HepG2 (cell line): ENCODE results near the gene MCC. TPM values are rescaled to one million over a fixed set of nuclear protein-coding genes. Genes with fewer than 3 reads are reported as not detected.

Experiments
- ATAC-seq: fragments of 200-7000 bp; cut with Tn5 transposase; 3 replicates; pipeline ENCODE4 v1.9.1; 2020; ENCODE audit warnings: mild to moderate bottlenecking, moderate library complexity
- BruUV-seq: library from RNA; stranded (reverse); fragments of 400-500 nt; replicated peaks from 2 replicates; lab custom pipeline; 2021; lab: Mats Ljungman, UMichigan
- CTCF ChIA-PET: fragments of 300-600 bp; formaldehyde crosslinking; extraction: SDS; loops from one replicate; lab custom pipeline; 2021; ENCODE audit warnings: low total read pairs, inconsistent platforms, low intra/inter-chr PET ratio; lab: Yijun Ruan, JAX
- POLR2A ChIA-PET: fragments of 350-600 bp; sonication (Branson Sonifier 250); formaldehyde crosslinking; loops from one replicate; lab custom pipeline; 2020; ENCODE audit warnings: antibody characterized with exemption, inconsistent platforms; lab: Yijun Ruan, JAX
- DNase-seq: peaks from one replicate; pipeline ENCODE4 v3.0.0-alpha.2; 2015; ENCODE audit warnings: low spot score
- FAIRE-seq: peaks from 3 replicates; lab custom pipeline; 2011; peaks lifted over from hg19 to GRCh38; lab: Jason Lieb, UNC
- H2AFZ ChIP-seq: one replicate; pipeline ENCODE4 v1.6.1; 2011; ENCODE audit warnings: low read length, inconsistent platforms
- H3K27ac ChIP-seq: fragments of 300-600 bp; 3 replicates; pipeline ENCODE4 v1.8.0; 2011; ENCODE audit warnings: mixed run types, mild to moderate bottlenecking, mixed read lengths, low read length, inconsistent platforms; ENCODE audit not compliant: insufficient read depth; ENCODE audit errors: extremely low read length
- H3K27me3 ChIP-seq, 2 experiments: fragments of 200-600 bp in 1 of 2; 2 replicates in 1 of 2; 3 replicates in 1 of 2; pipeline versions ENCODE4 v1.6.0 to v1.8.0; 2011; ENCODE audit warnings: low read length in 2 of 2, mild to moderate bottlenecking in 2 of 2, moderate library complexity in 2 of 2, inconsistent platforms in 1 of 2; ENCODE audit not compliant: insufficient read depth in 2 of 2, control insufficient read depth in 1 of 2
- H3K36me3 ChIP-seq, 2 experiments: fragments of 200-600 bp in 1 of 2; replicated peaks in 1 of 2; 2 replicates in 1 of 2; 3 replicates in 1 of 2; pipeline versions ENCODE4 v1.5.1 to v1.8.0; 2011; ENCODE audit warnings: low read length in 2 of 2, inconsistent platforms in 1 of 2; ENCODE audit not compliant: insufficient read depth in 2 of 2, control insufficient read depth in 1 of 2
- H3K4me1 ChIP-seq: 2 replicates; pipeline ENCODE4 v1.5.1; 2012; ENCODE audit warnings: low read length, inconsistent platforms; ENCODE audit not compliant: insufficient read depth
- H3K4me2 ChIP-seq: 2 replicates; pipeline ENCODE4 v1.6.0; 2011; ENCODE audit warnings: low read depth, low read length, inconsistent platforms
- H3K4me3 ChIP-seq, 3 experiments: fragments of 200-600 bp in 1 of 3; sonication (generic), shearing (Covaris generic) in 1 of 3; replicated peaks in 1 of 3; 2 replicates each; pipeline ENCODE4 v1.5.1; 2011 to 2016; ENCODE audit warnings: low read length in 3 of 3, inconsistent platforms in 2 of 3, low read depth in 2 of 3, mild to moderate bottlenecking in 2 of 3, control low read depth in 1 of 3, mixed read lengths in 1 of 3; ENCODE audit not compliant: insufficient read depth in 1 of 3
- H3K79me2 ChIP-seq: one replicate; pipeline ENCODE4 v1.6.1; 2011; ENCODE audit warnings: low read length, inconsistent platforms; ENCODE audit not compliant: insufficient read depth
- H3K9ac ChIP-seq: 2 replicates; pipeline ENCODE4 v1.6.0; 2011; ENCODE audit warnings: mild to moderate bottlenecking, low read depth, low read length, inconsistent platforms; ENCODE audit not compliant: insufficient read depth
- H3K9me3 ChIP-seq: 2 replicates; pipeline ENCODE4 v1.5.1; 2012; ENCODE audit warnings: mild to moderate bottlenecking, low read length
- H4K20me1 ChIP-seq: 2 replicates; pipeline ENCODE4 v1.6.0; 2011; ENCODE audit warnings: inconsistent platforms, mild to moderate bottlenecking, low read length, moderate library complexity; ENCODE audit not compliant: insufficient read depth
- ASH2L ChIP-seq: fragments of 300-600, 200-600 bp; sonication (generic); IDR thresholded peaks from 2 replicates; pipeline ENCODE4 v1.7.0; 2017; ENCODE audit warnings: low read depth, mild to moderate bottlenecking, moderate library complexity, mixed read lengths, low read length; ENCODE audit not compliant: insufficient read length
- MBNL3 ChIP-seq: fragments of 250-450 bp; sonication (Bioruptor Pico); conservative IDR thresholded peaks from 2 replicates; pipeline ENCODE4 v1.8.0; 2022; ENCODE audit warnings: mild to moderate bottlenecking, inconsistent platforms
- MEF2D ChIP-seq: sonication (generic); formaldehyde crosslinking; IDR thresholded peaks from 2 replicates; pipeline ENCODE4 v1.5.1; 2020; ENCODE audit warnings: mild to moderate bottlenecking, missing genetic modification reagents
- NONO ChIP-seq, 2 experiments: fragments of 450-650 bp in 1 of 2; sonication (generic) in 1 of 2; formaldehyde crosslinking in 1 of 2; IDR thresholded peaks in 1 of 2; conservative IDR thresholded peaks in 1 of 2; 2 replicates each; pipeline versions ENCODE4 v1.6.1 to v1.8.0; 2017 to 2022; ENCODE audit warnings: mild to moderate bottlenecking in 1 of 2, missing genetic modification reagents in 1 of 2, moderate library complexity in 1 of 2
- TIGD3 ChIP-seq: sonication (generic); formaldehyde crosslinking; IDR thresholded peaks from 2 replicates; pipeline ENCODE4 v1.5.1; 2020; ENCODE audit warnings: mild to moderate bottlenecking, missing genetic modification reagents, borderline replicate concordance
- WIZ ChIP-seq: sonication (generic); formaldehyde crosslinking; IDR thresholded peaks from 2 replicates; pipeline ENCODE4 v1.5.1; 2020; ENCODE audit warnings: mild to moderate bottlenecking, missing genetic modification reagents
- ZNF253 ChIP-seq: sonication (generic); formaldehyde crosslinking; IDR thresholded peaks from 2 replicates; pipeline ENCODE4 v1.8.0; 2022; ENCODE audit warnings: mild to moderate bottlenecking, missing genetic modification reagents, borderline replicate concordance
- ZNF441 ChIP-seq: sonication (generic); formaldehyde crosslinking; IDR thresholded peaks from 2 replicates; pipeline ENCODE4 v1.7.0; 2021; ENCODE audit warnings: missing genetic modification reagents, borderline replicate concordance
- ZNF567 ChIP-seq: sonication (generic); formaldehyde crosslinking; IDR thresholded peaks from 2 replicates; pipeline ENCODE4 v1.8.1; 2023; ENCODE audit warnings: mild to moderate bottlenecking, missing genetic modification reagents, borderline replicate concordance
- WGBS: methylation state at CpG from one replicate; pipeline ENCODE4 v1.1.6; 2017; ENCODE audit warnings: low lambda C conversion rate; 5-methylcytosine and 5-hydroxymethylcytosine counted together
- in situ Hi-C: cut with HindIII; loops from 2 replicates; pipeline ENCODE4 v1.10.0; 2017; ENCODE audit warnings: low pct_unique_long_range_greater_than_20kb; ENCODE audit not compliant: extremely low pct_ligation_motif_present
- intact Hi-C: fragments of 100-400 bp; cut with micrococcal nuclease; formaldehyde crosslinking; loops from one replicate; pipeline ENCODE4 v1.10.0; 2022; ENCODE audit not compliant: unreplicated experiment
- polyA plus RNA-seq, 8 experiments: library from polyadenylated mRNA; depleted of rRNA in 3 of 8; stranded (reverse) in 7 of 8; unstranded in 1 of 8; fragments of >200 nt; fragmentation: Illumina TruSeq in 4 of 8; extraction: Trizol in 4 of 8; gene quantifications; 2 replicates each; pipeline versions ENCODE4 v1.2.1 to v1.2.3, GENCODE V29; 2011 to 2016; ENCODE audit warnings: low read depth in 4 of 8, missing spikeins in 1 of 8, mixed read lengths in 1 of 8; ENCODE audit not compliant: insufficient read depth in 1 of 8
- total RNA-seq, 5 experiments: library from RNA; depleted of rRNA; stranded (reverse); fragments of >200 nt; fragmentation: Illumina TruSeq; extraction: Trizol; gene quantifications; 2 replicates each; pipeline ENCODE4 v1.2.3, GENCODE V29; 2016; ENCODE audit warnings: low read depth in 1 of 5
- TF ChIP-seq, protein P1 (sequence below): sonication (generic); formaldehyde crosslinking; IDR thresholded peaks from 2 replicates; pipeline ENCODE4 v1.4.0; 2020; ENCODE audit warnings: mild to moderate bottlenecking, missing genetic modification reagents
- TF ChIP-seq, protein P2 (sequence below): sonication (generic); formaldehyde crosslinking; IDR thresholded peaks from 2 replicates; pipeline ENCODE4 v1.5.0; 2020; ENCODE audit warnings: mild to moderate bottlenecking, missing genetic modification reagents, borderline replicate concordance

Gene MCC
- total and polyA plus RNA-seq, 2 of the 13 experiments (the other 11 are each of a cell fraction or from before 2014, with no cell fraction given) = 0.55 to 2.4 TPM

DNA sequence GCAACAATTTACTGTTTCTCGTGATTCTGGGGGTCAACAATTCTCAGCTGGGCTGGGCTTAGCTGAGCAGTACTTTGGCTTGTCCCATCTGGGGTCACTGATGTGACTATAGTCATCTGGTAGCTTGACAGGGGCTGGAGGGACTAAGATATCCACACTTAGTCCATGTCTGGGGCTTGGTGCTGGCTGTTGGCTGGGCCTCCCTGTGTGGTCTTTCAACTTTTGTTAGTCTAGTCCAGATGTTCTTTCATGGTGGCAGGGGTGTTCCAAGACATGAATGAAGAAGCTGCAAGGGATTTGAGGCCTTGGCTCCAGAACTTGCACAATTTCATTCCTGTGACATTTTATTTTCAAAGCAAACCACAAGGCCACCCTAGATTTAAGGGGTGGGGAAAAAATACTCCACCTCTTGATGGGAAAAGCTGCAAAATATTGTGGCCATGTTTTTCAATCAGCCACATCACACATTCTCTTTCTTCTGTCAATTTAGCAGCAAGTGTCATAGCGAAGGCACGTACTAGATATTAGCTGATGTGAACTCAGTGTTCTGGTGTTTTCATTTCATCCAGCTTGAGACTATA is 112.7 kb downstream of the MCC start:
- no peaks in the 10 kb centered on the region for H3K79me2 ChIP-seq
- no TSS peak for BruUV-seq
- POLR2A ChIA-PET = no interaction called here
- no peak overlapping the region for H3K9ac ChIP-seq
- ATAC-seq (no peak), FAIRE-seq (no peak), DNase-seq (no peak)
- CTCF ChIA-PET = no interaction called here
- intact Hi-C loops = no loop called here
- no peak overlapping the region for H3K4me2 ChIP-seq
- no peak for TF ChIP-seq ZNF441 (CRISPR knock-in tag)
- TF ChIP-seq NONO (IDR thresholded peaks at IDR 0.05) = no peak
- no peak for TF ChIP-seq NONO (CRISPR knock-in tag; conservative IDR thresholded peaks at IDR 0.05)
- TF ChIP-seq, protein P1, sequence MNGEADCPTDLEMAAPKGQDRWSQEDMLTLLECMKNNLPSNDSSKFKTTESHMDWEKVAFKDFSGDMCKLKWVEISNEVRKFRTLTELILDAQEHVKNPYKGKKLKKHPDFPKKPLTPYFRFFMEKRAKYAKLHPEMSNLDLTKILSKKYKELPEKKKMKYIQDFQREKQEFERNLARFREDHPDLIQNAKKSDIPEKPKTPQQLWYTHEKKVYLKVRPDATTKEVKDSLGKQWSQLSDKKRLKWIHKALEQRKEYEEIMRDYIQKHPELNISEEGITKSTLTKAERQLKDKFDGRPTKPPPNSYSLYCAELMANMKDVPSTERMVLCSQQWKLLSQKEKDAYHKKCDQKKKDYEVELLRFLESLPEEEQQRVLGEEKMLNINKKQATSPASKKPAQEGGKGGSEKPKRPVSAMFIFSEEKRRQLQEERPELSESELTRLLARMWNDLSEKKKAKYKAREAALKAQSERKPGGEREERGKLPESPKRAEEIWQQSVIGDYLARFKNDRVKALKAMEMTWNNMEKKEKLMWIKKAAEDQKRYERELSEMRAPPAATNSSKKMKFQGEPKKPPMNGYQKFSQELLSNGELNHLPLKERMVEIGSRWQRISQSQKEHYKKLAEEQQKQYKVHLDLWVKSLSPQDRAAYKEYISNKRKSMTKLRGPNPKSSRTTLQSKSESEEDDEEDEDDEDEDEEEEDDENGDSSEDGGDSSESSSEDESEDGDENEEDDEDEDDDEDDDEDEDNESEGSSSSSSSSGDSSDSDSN (CRISPR knock-in tag) = no peak
- no peak for TF ChIP-seq MEF2D (CRISPR knock-in tag)
- no peak for TF ChIP-seq ZNF253 (CRISPR knock-in tag)
- no peak for TF ChIP-seq ASH2L
- TF ChIP-seq WIZ (CRISPR knock-in tag) = no peak
- no peak for TF ChIP-seq MBNL3 (CRISPR knock-in tag)
- TF ChIP-seq, protein P2, sequence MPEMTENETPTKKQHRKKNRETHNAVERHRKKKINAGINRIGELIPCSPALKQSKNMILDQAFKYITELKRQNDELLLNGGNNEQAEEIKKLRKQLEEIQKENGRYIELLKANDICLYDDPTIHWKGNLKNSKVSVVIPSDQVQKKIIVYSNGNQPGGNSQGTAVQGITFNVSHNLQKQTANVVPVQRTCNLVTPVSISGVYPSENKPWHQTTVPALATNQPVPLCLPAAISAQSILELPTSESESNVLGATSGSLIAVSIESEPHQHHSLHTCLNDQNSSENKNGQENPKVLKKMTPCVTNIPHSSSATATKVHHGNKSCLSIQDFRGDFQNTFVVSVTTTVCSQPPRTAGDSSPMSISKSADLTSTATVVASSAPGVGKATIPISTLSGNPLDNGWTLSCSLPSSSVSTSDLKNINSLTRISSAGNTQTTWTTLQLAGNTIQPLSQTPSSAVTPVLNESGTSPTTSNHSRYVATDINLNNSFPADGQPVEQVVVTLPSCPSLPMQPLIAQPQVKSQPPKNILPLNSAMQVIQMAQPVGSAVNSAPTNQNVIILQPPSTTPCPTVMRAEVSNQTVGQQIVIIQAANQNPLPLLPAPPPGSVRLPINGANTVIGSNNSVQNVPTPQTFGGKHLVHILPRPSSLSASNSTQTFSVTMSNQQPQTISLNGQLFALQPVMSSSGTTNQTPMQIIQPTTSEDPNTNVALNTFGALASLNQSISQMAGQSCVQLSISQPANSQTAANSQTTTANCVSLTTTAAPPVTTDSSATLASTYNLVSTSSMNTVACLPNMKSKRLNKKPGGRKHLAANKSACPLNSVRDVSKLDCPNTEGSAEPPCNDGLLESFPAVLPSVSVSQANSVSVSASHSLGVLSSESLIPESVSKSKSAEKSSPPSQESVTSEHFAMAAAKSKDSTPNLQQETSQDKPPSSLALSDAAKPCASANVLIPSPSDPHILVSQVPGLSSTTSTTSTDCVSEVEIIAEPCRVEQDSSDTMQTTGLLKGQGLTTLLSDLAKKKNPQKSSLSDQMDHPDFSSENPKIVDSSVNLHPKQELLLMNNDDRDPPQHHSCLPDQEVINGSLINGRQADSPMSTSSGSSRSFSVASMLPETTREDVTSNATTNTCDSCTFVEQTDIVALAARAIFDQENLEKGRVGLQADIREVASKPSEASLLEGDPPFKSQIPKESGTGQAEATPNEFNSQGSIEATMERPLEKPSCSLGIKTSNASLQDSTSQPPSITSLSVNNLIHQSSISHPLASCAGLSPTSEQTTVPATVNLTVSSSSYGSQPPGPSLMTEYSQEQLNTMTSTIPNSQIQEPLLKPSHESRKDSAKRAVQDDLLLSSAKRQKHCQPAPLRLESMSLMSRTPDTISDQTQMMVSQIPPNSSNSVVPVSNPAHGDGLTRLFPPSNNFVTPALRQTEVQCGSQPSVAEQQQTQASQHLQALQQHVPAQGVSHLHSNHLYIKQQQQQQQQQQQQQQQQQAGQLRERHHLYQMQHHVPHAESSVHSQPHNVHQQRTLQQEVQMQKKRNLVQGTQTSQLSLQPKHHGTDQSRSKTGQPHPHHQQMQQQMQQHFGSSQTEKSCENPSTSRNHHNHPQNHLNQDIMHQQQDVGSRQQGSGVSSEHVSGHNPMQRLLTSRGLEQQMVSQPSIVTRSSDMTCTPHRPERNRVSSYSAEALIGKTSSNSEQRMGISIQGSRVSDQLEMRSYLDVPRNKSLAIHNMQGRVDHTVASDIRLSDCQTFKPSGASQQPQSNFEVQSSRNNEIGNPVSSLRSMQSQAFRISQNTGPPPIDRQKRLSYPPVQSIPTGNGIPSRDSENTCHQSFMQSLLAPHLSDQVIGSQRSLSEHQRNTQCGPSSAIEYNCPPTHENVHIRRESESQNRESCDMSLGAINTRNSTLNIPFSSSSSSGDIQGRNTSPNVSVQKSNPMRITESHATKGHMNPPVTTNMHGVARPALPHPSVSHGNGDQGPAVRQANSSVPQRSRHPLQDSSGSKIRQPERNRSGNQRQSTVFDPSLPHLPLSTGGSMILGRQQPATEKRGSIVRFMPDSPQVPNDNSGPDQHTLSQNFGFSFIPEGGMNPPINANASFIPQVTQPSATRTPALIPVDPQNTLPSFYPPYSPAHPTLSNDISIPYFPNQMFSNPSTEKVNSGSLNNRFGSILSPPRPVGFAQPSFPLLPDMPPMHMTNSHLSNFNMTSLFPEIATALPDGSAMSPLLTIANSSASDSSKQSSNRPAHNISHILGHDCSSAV (CRISPR knock-in tag) = no peak
- no peak for TF ChIP-seq ZNF567 (CRISPR knock-in tag)
- TF ChIP-seq TIGD3 (CRISPR knock-in tag) = no peak
- no peaks in the 10 kb centered on the region for H3K36me3 ChIP-seq
- no peak overlapping the region for H2AFZ ChIP-seq
- in situ Hi-C loops = loop anchor here (5.0 to 10.0 kb wide), 2 partner anchors 137 to 229 kb away; partner anchors contain the start of gene YTHDC2
- no peak overlapping the region for H3K4me3 ChIP-seq
- 8% methylated on average over 3 of the region's 3 CpGs for WGBS
- H3K4me1 ChIP-seq = no peaks in the 10 kb centered on the region
- no peak overlapping the region for H3K27ac ChIP-seq
- H4K20me1 ChIP-seq = no peaks in the 10 kb centered on the region
- no peaks in the 10 kb centered on the region for H3K27me3 ChIP-seq
- H3K9me3 ChIP-seq = no peaks in the 10 kb centered on the region
